Stimulated activated naive B cell treated with anti-CD40 and anti-IgM and Interleukin-4, amounts not matched to agents 10 μg/mL and 1 μg/mL and 100 μg/mL, for 72 hours (primary cell): Measurements from ENCODE around the gene KIAA1217.
"Not testable (repeated sequence)": the region's sequence is repeated elsewhere in the genome, so short reads cannot be mapped to it uniquely, and the experiment has no call there.

Experiments
- ATAC-seq, 2 donors: fragments of 150-1000 bp; cut with Tn5 transposase; replicated peaks; 2 replicates each; pipeline ENCODE4 v1.10.0; 2021; ENCODE audit warnings: moderate library complexity in 1 of 2
- DNase-seq: peaks from one replicate; pipeline ENCODE4 v3.0.0; 2021
- H3K27ac Mint-ChIP-seq: one replicate; pipeline ENCODE4 v1.8.0; 2022; ENCODE audit warnings: mild to moderate bottlenecking, mixed read lengths
- H3K27me3 Mint-ChIP-seq, 2 donors: one replicate each; pipeline ENCODE4 v1.8.0; 2022; ENCODE audit warnings: mixed read lengths in 2 of 2
- H3K36me3 Mint-ChIP-seq, 2 donors: one replicate each; pipeline ENCODE4 v1.8.0; 2022; ENCODE audit warnings: mixed read lengths in 2 of 2, mild to moderate bottlenecking in 1 of 2
- H3K4me1 Mint-ChIP-seq, 2 donors: one replicate each; pipeline ENCODE4 v1.8.0; 2022; ENCODE audit warnings: mixed read lengths in 2 of 2, mild to moderate bottlenecking in 1 of 2
- H3K4me3 Mint-ChIP-seq, 2 donors: one replicate each; pipeline ENCODE4 v1.8.0; 2022; ENCODE audit warnings: mild to moderate bottlenecking in 2 of 2, mixed read lengths in 2 of 2, moderate library complexity in 1 of 2
- H3K9me3 Mint-ChIP-seq, 2 donors: one replicate each; pipeline ENCODE4 v1.8.0; 2022; ENCODE audit warnings: mixed read lengths in 2 of 2, mild to moderate bottlenecking in 1 of 2

KIAA1217 gene

DNA sequence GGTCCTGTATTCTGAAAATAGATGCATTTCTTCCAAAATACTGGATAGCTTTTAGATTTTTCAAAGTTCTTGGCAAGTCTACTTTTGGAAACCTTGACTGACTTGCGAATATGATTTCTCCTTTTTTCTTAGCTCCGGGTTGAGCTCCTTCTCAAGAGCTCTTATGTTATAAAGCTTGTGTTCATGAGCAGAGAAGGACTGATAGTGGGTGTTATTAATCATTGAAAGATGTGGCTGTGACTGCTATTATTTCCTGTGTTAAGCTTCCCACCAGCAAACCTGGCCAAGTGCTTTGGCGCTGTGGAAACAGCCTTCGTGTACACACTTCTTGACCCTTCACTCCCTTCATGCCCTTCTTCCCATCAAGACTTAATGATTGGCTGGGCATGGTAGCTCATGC lies 98.2 kb downstream of the KIAA1217 start:
- ATAC-seq: no peak
- Mint-ChIP-seq H3K4me1 (no peaks in the 10 kb centered on the region), H3K27ac (no peak overlapping the region), H3K27me3 (no peaks in the 10 kb centered on the region), H3K36me3 (no peaks in the 10 kb centered on the region), H3K4me3 (no peak overlapping the region), H3K9me3 (peaks cover 0 to 4% of the 10 kb centered on the region in 2 donors)
- DNase-seq: no peak

DNA sequence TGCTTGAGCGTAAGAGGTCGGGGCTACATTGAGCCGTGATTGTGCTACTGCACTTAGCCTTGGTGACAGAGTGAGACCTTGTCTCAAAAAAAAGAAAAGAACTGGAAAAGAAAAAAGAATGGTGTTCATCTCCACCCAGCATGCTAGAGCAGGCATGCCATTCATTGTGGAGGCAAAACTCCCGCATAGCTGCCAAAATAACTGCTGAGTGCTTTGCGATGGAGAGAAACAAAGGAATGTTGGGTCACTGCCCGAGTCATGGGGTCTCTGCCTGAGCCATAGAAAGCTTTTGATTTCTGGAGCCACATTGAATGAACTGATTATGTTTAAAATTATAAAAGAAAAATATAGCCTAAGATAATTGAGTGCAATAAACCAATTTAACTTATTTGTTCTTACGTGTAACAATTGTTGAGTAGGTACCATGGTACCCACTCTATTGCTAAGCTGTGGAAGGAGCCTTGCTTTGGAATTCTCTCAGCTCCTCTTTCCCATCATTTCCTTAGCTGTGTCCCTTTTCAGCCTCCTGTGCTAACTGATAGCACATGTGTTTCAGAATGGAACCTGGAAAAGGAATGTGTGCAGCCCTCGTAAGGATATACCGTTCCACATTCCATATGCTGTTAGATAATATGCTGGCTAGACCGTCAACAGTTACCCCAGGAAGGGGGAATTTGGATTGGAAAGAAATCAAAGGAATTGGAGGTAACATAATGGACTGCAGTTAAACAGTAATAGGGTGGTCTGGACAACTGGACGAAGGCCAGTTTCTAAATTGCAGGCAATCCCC lies 99.0 kb downstream of the KIAA1217 start:
- no peaks in the 10 kb centered on the region for H3K4me1 Mint-ChIP-seq
- peaks cover 0 to 2% of the 10 kb centered on the region in 2 donors for H3K9me3 Mint-ChIP-seq
- DNase-seq (no peak), ATAC-seq (no peak)
- H3K27me3 Mint-ChIP-seq: no peaks in the 10 kb centered on the region
- no peak overlapping the region for H3K4me3 Mint-ChIP-seq
- H3K27ac Mint-ChIP-seq: no peak overlapping the region
- H3K36me3 Mint-ChIP-seq: no peaks in the 10 kb centered on the region

DNA sequence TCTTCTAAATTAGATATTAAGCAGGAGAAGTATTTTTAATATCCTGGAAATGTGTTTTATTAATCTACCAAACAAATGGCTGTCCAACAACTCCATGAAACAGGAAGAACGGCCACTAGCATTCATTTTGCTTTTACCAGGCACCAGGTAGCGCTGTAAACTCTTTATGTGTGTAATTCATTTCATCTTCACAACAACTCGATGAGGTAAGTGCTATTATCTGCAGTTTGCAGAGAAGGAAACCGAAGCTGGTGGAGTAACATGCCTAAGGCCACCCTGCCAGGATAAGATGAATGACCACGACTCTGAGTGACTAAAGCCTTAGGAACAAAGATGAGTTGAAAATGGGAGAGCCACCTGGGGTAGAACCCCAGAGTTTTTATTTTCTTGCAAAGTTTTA lies 101.2 kb downstream of the KIAA1217 start:
- no peaks in the 10 kb centered on the region for H3K27me3 Mint-ChIP-seq
- no peak overlapping the region for H3K27ac Mint-ChIP-seq
- H3K36me3 Mint-ChIP-seq: no peaks in the 10 kb centered on the region
- ATAC-seq: no peak
- no peaks in the 10 kb centered on the region for H3K4me1 Mint-ChIP-seq
- DNase-seq: no peak
- H3K4me3 Mint-ChIP-seq: no peak overlapping the region
- H3K9me3 Mint-ChIP-seq: peaks cover 0 to 2% of the 10 kb centered on the region in 2 donors

DNA sequence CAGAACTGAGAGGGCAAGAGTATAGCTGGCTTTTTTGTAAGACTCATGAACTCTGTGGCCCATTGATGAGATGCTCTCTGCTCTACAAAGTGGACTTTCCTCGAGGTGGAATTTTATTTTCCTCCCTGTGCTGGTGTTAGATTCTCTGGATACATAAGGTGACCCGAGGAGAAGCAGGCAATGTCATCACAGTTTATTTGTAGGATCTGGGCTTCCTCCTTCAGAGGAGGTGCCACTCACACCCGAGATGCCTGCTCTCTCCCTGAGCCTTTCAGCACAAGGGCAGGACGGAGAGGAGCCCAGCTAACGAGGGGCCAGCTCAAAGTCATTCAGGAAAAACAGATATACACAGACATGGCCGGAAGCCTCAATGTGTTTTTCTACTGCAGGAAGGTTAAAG lies 103.0 kb downstream of the KIAA1217 start:
- ATAC-seq (no peak), DNase-seq (no peak)
- no peaks in the 10 kb centered on the region for H3K4me1 Mint-ChIP-seq
- H3K36me3 Mint-ChIP-seq: no peaks in the 10 kb centered on the region
- H3K4me3 Mint-ChIP-seq: no peak overlapping the region
- H3K27ac Mint-ChIP-seq: no peak overlapping the region
- H3K27me3 Mint-ChIP-seq: no peaks in the 10 kb centered on the region
- H3K9me3 Mint-ChIP-seq: peaks cover 0 to 2% of the 10 kb centered on the region in 2 donors

DNA sequence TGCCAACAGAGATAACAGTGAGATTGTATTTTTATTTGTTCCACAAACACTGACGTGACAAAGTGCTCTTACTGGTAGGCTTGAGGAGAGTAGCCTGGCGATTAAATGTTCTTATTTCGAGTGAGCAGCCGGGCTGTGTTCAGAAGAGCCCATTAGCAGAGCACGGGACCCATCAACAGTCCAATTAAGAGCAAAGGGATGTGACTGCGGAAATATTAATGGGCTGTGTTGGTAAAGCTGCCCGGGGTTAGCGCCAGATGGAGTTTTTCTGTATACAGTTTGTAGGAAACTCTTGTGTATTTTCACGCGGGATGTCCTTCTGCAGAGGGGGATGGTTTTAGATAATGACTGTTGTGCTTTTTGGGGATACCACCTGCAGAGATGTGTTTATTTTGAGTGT lies 104.3 kb downstream of the KIAA1217 start:
- peaks cover 0 to 2% of the 10 kb centered on the region in 2 donors for H3K9me3 Mint-ChIP-seq
- no peak for ATAC-seq
- no peak for DNase-seq
- no peak overlapping the region for H3K4me3 Mint-ChIP-seq
- no peaks in the 10 kb centered on the region for H3K27me3 Mint-ChIP-seq
- no peaks in the 10 kb centered on the region for H3K4me1 Mint-ChIP-seq
- H3K36me3 Mint-ChIP-seq: no peaks in the 10 kb centered on the region
- H3K27ac Mint-ChIP-seq: no peak overlapping the region

DNA sequence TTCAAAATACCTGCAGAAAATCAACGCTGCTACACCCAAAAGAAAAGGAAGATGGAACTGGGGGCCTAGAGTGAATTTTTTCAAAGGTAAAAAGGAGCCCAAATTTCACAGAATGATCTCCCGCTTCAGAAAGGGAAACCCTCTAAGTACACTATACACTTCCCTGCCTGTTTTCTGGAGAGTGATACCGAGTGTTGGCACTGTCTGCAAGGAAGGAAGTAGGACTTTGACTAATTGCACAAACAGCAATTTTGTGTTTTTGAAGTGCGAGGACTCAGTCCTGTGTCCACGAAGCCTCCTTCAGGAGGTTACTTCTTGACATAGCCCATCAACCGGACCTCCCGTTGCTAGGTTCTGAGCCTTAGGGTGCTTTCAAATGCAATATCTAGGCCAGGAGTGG lies 106.3 kb downstream of the KIAA1217 start:
- Mint-ChIP-seq H3K9me3 (peaks cover 3% of the 10 kb centered on the region in 2 donors), H3K27me3 (peaks cover 4% of the 10 kb centered on the region in 2 donors), H3K27ac (no peak overlapping the region), H3K4me3 (no peak overlapping the region), H3K36me3 (no peaks in the 10 kb centered on the region), H3K4me1 (no peaks in the 10 kb centered on the region)
- DNase-seq (no peak), ATAC-seq (no peak)

DNA sequence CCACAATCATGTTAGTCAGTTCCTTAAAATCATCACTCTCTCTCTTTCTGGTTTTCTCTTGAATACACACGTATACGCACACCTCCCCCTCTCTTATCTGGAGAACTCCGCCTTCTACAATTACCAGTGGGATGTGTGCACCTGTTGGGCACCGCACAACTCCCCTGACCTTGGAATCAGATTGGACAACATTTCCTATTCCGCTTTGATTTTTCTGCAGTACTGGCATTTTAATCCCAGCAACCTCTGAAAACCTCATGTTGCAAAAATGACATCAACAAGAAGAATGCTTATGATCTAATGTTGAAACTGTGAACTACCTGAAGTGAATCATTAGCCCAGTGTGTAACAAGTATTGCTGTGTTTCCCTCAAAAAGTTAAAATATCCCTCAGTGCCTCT lies 109.6 kb downstream of the KIAA1217 start:
- DNase-seq (no peak), ATAC-seq (no peak)
- Mint-ChIP-seq H3K27ac (no peak overlapping the region), H3K36me3 (no peaks in the 10 kb centered on the region), H3K27me3 (peaks cover 4% of the 10 kb centered on the region in 2 donors), H3K4me1 (peaks cover 0 to 4% of the 10 kb centered on the region in 2 donors), H3K9me3 (peaks cover 3% of the 10 kb centered on the region in 2 donors), H3K4me3 (no peak overlapping the region)

DNA sequence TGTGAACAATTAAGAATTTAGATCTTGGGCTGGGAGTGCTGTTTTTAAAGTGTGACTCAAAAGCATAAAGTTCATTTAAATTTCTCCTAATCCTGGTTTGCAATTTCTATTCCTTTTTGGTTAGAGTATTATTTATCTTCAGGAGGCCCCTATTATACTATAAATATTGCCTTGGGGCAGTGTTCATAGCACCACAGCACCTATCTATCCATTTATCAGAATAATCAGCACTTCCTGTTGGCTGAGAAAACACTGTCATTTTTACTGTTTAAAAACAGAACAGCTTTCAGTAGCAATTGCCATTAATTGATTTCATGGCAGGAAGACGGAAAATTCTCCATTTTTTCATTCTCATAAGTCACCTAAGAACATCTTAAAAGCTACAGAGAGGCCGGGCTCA lies 111.4 kb downstream of the KIAA1217 start:
- peaks cover 0 to 4% of the 10 kb centered on the region in 2 donors for H3K4me1 Mint-ChIP-seq
- H3K4me3 Mint-ChIP-seq: no peak overlapping the region
- H3K27ac Mint-ChIP-seq: no peak overlapping the region
- no peak for ATAC-seq
- H3K27me3 Mint-ChIP-seq: peaks cover 4% of the 10 kb centered on the region in 2 donors
- H3K36me3 Mint-ChIP-seq: no peaks in the 10 kb centered on the region
- H3K9me3 Mint-ChIP-seq: peaks cover 1 to 3% of the 10 kb centered on the region in 2 donors
- DNase-seq: no peak

DNA sequence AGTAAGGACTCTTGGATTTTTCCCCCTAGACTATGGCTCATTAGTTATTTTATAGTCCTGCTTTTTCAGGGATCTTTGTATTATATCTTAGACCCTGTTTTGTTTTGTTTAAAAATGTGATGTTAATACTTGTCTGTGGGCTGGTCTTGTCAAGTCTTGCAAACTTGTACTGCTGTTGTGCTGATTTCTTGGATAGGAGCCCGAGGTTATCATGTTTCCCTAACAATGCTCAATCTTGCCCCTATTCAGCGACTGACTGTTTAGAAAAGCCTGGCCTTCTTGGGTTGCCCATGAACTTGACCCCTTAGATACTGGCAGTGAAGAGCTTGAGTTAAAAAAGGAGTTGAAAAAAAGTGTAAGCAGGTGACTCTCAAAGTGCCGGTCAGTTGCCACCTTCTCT lies 115.7 kb downstream of the KIAA1217 start:
- peaks cover 3 to 5% of the 10 kb centered on the region in 2 donors for H3K9me3 Mint-ChIP-seq
- ATAC-seq: no peak
- peaks cover 0 to 4% of the 10 kb centered on the region in 2 donors for H3K4me1 Mint-ChIP-seq
- no peaks in the 10 kb centered on the region for H3K27me3 Mint-ChIP-seq
- H3K27ac Mint-ChIP-seq: no peak overlapping the region
- no peak for DNase-seq
- no peaks in the 10 kb centered on the region for H3K36me3 Mint-ChIP-seq
- no peak overlapping the region for H3K4me3 Mint-ChIP-seq

DNA sequence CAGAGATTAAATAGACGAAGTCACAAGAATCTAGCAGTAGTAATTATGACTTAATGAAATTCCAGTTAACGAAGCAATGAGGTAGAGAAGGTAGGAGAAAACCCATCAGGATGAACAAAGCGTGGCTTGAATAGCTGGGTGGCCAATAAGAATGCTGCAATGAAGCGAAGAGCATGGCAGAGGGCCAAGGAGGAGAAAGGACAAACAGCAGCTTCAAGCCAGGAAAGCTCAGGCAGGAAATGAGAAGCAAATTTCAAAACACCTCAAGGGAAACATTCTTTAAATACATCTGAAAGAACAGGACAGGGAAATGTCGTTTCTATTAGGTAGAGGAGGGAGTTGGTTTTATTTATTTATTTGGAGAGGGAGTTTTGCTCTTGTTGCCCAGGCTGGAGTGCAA lies 122.5 kb downstream of the KIAA1217 start:
- Mint-ChIP-seq H3K4me1 (no peaks in the 10 kb centered on the region), H3K9me3 (peaks cover 4 to 5% of the 10 kb centered on the region in 2 donors), H3K27ac (no peak overlapping the region), H3K36me3 (no peaks in the 10 kb centered on the region), H3K27me3 (no peaks in the 10 kb centered on the region), H3K4me3 (no peak overlapping the region)
- no peak for DNase-seq
- ATAC-seq: no peak

DNA sequence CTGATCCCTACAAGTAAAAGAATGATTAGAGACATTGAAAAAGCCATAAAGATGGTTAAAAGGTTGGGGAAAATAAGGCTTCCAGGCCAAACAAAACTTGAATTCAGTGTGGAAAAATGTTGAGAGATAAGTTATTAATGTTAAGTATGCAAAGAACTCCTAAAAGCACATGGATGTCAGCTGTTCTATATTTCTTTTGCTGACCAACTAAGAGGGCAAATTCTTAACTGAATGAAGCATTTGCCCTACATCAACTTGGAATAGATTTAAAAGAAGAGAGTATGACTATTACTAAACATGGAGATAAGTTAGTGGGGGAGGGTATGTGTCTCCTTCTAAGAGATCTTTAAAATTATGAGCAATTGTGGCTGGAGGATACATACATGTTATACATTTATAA lies 124.8 kb downstream of the KIAA1217 start:
- no peaks in the 10 kb centered on the region for H3K4me1 Mint-ChIP-seq
- H3K36me3 Mint-ChIP-seq: no peaks in the 10 kb centered on the region
- peaks cover 0 to 1% of the 10 kb centered on the region in 2 donors for H3K9me3 Mint-ChIP-seq
- ATAC-seq (no peak), DNase-seq (no peak)
- H3K27ac Mint-ChIP-seq: no peak overlapping the region
- no peaks in the 10 kb centered on the region for H3K27me3 Mint-ChIP-seq
- H3K4me3 Mint-ChIP-seq: no peak overlapping the region

DNA sequence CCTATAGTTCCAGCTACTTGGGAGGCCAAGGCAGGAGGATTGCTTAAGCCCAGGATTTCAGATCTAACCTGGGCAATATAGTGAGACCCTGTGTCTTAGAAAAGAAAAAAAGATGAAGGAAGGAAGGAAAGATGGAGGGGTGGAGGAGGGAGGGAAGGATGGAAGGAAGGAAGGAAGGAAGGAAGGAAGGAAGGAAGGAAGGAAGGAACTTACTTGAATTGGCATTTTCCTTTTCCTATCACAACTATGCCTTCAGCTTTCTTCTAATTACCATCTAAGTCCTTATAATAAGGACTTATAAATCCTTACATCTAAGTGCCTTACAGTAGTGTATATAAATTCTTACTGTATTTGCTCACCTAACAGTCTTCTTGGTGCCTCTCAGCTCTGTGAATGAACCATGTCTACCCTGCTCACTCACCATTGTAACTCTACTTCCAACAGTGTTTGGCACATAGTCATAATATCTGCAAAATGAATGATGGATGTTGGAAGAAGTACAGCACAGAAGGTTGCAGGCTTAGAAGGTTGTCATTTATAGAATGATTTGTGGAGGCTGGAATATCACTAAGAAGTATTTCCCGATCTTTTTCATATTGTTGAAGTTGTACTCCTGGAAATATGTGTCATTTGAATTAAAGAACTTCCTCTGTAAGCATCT lies 125.5 kb downstream of the KIAA1217 start:
- H3K4me1 Mint-ChIP-seq: no peaks in the 10 kb centered on the region
- H3K4me3 Mint-ChIP-seq: no peak overlapping the region
- H3K27me3 Mint-ChIP-seq: no peaks in the 10 kb centered on the region
- no peak overlapping the region for H3K27ac Mint-ChIP-seq
- ATAC-seq: no peak
- no peaks in the 10 kb centered on the region for H3K36me3 Mint-ChIP-seq
- H3K9me3 Mint-ChIP-seq: peaks cover 0 to 1% of the 10 kb centered on the region in 2 donors
- no peak for DNase-seq

DNA sequence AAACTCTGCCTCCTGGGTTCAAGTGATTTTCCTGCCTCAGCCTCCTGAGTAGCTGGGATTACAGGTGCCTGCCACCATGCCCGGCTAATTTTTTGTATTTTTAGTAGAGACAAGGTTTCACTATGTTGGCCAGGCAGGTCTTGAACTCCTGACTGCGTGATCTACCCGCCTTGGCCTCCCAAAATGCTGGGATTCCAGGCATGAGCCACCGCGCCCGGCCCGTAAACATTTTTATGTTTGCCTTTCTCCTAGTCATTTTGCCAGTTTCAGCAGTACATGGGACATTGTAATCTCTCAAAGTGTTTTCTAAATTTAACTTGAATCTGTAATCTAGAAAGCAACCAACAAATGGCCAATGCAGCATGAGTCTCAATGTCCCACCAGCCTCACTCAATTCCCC lies 128.8 kb downstream of the KIAA1217 start:
- not testable (repeated sequence) for H3K27ac Mint-ChIP-seq, H3K4me3 Mint-ChIP-seq, H3K4me1 Mint-ChIP-seq, H3K9me3 Mint-ChIP-seq, H3K36me3 Mint-ChIP-seq, DNase-seq, ATAC-seq, H3K27me3 Mint-ChIP-seq

DNA sequence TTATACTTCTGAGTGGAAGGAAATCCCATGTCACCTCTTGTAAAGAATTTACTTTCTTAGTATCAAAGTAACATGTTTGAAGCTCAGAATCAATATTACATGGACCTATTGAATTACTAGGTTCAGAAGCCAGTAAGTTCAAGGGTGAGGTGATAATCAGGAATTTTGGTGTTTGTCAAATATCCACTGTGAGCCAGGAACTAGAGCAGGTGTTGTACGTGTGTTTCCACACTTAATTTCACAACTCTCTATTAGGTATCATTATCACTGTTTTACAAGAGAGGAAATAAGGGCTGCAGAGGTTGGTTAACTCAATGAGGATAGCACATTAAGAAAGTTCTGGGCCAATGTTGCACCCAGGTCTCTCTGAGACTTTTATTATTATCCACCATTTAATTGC lies 130.4 kb downstream of the KIAA1217 start:
- H3K27me3 Mint-ChIP-seq: peaks cover 0 to 4% of the 10 kb centered on the region in 2 donors
- DNase-seq (no peak), ATAC-seq (no peak)
- peaks cover 0 to 3% of the 10 kb centered on the region in 2 donors for H3K9me3 Mint-ChIP-seq
- no peak overlapping the region for H3K4me3 Mint-ChIP-seq
- H3K27ac Mint-ChIP-seq: no peak overlapping the region
- H3K4me1 Mint-ChIP-seq: no peaks in the 10 kb centered on the region
- H3K36me3 Mint-ChIP-seq: no peaks in the 10 kb centered on the region

DNA sequence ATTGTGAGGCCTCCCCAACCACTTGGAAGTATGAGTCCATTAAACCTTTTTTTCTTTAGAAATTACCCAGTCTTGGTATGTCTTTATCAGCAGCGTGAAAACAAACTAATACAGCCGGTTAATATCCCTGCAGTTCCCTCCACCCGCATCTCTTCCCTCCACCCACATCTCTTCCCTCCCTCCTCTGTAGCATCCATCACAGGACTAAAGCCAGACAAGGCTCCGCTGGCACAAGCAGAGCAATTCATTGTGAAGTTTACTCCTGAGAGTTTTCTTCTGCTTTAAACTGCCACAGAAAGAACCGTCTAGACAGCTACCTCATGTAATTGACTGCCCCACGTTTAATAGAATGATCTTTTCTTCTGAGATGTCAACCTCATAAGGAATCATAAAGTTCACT lies 131.5 kb downstream of the KIAA1217 start:
- H3K27me3 Mint-ChIP-seq: peaks cover 0 to 4% of the 10 kb centered on the region in 2 donors
- no peak for DNase-seq
- no peaks in the 10 kb centered on the region for H3K36me3 Mint-ChIP-seq
- no peak overlapping the region for H3K4me3 Mint-ChIP-seq
- H3K27ac Mint-ChIP-seq: no peak overlapping the region
- H3K9me3 Mint-ChIP-seq: peaks cover 0 to 3% of the 10 kb centered on the region in 2 donors
- no peak for ATAC-seq
- no peaks in the 10 kb centered on the region for H3K4me1 Mint-ChIP-seq
